NOMO-1 (cell line): Measurements from ENCODE around the gene OR56A5.
"Not testable (repeated sequence)": the region's sequence is repeated elsewhere in the genome, so short reads cannot be mapped to it uniquely, and the experiment has no call there.

Source experiments
- DNase-seq, 2 experiments: peaks; one replicate each; lab custom pipeline; 2025; ENCODE audit not compliant: unreplicated experiment in 2 of 2; lab: John Stamatoyannopoulos, UW

OR56A5 gene, protein sequence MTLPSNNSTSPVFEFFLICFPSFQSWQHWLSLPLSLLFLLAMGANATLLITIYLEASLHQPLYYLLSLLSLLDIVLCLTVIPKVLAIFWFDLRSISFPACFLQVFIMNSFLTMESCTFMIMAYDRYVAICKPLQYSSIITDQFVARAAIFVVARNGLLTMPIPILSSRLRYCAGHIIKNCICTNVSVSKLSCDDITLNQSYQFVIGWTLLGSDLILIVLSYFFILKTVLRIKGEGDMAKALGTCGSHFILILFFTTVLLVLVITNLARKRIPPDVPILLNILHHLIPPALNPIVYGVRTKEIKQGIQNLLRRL

DNA sequence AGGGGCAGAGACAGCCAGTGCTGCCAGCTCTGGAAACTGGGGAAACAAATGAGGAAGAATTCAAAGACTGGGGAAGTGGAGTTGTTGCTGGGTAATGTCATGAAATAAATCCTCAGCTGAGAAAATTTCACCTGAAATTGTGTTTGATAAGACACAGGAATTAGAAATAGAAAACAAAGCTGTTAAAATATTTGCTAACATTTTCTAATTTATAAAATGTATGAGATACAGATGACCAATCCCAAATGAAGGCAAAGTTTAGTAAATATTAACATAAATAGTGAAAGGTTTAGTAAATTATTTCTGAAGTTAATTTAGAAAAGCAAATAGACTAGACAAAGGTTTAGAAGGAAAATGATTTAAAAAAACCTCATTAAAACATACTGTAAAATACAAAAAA is at the start of gene OR56A5:
TSS of gene OR56A5 (minus strand) at position 101 of the 400 bp plus-strand sequence. CDS start at position 101, 0 bp downstream.
- DNase-seq, result no peak

DNA sequence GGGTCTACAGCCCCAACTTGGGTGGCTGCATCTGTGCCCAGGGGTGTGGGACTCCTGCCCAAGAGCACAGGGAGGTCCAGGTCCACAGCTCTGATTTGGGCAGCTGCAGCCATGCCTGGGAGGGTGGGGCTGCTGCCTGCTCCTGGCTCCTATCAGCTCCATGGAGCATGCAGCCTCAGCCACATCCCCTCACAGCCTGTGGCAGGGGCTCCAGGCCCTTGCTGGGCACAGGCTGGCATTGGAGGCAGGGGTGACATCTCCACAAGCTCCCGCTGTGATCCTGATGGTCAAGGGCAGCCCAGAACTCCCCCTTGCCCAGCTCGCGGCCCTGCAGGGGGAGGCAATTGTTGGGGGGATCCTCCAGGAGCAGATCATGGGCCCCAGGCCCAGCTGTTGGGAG is 44.7 kb upstream of the OR56A5 start:
- no peak for DNase-seq

DNA sequence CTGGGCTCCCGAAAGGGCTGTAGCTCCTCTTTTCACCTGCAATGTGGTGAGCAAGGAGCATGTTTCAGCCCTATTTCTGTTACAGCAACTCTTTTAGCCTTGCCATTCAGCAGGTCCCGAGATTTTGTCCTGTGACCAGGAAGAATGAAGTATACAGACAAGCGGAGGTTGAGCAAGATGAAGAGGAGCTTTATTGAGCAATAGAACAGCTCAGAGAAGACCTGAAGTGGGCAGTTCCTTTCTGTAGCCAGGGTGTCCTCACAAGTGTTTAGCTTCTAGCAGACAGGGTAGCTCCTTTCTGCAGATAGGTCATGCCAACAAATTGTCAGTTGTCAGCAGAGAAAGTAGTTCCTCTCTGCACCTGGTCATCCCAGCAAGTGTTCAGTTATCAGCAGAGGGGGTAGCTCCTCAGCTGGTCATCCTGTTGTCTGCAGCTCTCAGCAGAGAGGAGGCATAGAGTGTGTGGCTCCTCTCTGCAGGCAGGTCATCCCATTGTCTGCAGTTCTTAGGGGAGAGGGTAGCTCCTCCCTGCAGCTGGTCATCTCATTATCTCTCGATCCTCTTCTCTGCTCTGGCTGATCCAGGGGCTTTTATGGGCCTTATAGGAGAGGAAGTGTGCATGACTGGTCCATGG is 43.9 kb upstream of the OR56A5 start:
- DNase-seq, result peak; percentile 6 to 51

DNA sequence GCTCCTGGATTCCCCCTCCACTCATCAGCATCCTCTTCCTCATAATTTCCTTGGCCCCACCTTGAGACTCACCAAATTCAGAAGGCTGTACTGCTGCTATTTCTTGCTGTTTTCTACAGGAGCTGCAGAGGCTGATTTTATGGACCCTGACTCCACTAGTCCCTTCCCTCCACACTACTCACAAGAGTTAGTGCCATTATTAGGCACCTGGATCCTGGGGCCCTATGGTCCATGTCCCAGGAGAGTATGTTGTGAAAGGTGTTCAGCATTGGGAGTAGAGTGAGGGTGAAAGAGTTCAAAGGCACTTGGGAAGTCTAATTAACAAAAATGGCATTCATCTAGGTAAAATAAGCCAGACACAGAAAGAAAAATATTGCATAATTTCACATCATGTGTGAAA is 38.6 kb upstream of the OR56A5 start, which contains the start of gene OR56A4:
TSS of gene OR56A4 (minus strand) at position 101 of the 400 bp plus-strand sequence. CDS start 3,954 bp downstream, outside the sequence.
- no peak for DNase-seq

DNA sequence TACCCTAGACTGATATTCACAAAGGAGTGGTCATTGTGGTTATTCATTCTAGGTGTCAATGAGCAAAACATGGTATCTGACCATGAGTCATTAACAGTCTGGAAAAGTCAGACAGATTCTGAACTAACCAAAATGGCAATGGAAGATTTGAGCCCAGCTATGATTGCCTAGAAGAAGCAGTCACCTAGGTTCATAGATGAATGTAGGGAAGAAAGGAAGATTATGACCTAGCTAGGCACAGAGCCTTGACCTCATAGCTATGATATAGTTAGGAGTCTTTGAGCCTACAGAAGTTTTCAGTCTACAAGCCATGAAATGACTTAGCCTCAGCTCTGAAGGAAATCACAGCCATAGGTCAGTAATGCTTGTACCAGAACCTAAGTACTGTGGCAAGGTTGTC is 38.1 kb upstream of the OR56A5 start:
- DNase-seq, result no peak

DNA sequence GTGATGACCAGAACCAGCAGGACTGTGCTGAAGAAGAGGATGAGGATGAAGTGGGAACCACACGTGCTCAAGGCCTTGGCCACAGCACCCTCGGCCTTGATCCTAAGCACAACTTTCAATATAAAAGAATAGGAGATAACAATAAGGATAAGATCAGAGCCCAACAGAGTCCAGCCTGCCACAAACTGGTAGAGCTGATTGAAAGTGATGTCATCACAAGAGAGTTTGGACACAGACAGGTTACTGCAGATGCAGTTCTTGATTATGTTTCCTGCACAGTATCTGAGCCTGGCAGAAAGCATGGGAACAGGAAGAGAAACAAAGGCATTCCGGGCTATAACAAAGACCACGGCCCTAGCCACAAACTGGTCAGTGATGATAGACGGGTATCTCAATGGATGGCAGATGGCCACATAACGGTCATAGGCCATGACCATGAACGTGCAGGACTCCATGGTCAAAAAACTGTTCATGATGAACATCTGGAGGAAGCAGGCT is 34.0 kb upstream of the OR56A5 start:
- DNase-seq, result no peak

DNA sequence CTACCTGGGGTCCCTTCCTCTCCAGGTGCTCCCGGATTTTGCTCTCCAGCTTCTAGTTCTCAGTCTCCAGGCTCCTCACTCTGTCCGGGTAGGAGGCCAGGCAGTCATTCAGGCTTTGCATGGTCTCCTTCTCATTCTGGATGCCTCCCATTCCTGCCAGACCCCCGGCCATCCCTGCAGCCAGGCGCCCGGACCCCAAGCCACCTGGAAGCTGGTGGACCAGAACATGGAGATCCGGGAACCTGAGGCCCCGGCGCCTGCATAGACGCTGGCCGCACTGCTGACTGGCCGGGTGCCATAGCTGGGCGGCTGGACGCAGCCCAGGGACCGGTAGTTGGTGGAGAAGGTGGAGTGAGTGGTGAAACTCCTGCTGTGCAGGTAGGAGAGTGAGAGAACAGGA is 26.5 kb upstream of the OR56A5 start:
- no peak for DNase-seq

DNA sequence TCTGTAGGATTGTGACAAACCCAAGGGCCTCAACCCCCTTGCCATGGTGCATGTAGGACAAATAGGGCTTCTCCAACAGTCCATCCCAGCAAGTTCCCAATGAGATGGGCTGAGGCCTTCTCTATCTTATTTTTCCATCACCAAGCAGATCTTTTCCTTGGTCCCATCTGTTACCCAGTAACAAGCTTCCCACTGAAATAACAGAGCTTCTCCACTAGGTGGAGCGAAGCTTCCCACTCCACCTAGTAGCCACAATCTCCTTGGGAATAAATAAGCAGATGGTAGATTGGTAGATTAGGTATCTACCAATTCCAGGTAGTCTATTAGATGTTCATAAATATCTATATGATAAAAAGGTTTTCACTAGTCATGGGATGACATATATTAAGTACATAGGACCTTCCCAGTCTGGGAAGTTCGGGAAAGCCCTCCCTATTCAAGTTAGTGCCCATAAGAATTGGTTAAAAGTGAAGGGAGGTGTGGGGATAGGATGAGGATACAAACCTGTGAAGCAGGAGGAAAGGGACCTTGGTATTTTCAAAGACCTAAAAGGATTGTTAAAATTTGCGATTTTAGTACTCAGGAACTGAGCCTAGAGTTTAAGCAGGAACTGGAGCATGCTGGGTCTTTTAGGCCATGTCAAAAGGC is 24.4 kb upstream of the OR56A5 start:
- no peak for DNase-seq

DNA sequence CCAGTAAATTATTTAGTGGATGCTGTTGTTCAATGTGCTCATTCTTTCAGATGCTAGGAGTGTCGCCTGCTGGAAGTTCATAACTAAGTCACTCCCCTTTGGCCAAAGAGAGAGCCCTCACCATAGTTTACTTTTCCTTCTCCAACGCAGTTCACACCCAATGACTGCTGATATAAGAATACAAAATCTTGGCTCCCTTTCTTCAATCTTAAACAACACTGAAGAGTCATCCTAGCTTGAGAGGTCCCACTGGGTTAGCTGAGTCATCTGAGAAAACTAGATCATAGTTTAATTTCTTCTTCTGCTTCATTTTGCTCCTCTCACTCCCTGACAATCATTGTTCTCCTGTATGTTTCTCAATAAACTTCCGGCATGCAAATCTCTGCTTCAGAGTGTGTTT is 23.9 kb upstream of the OR56A5 start:
- no peak for DNase-seq

DNA sequence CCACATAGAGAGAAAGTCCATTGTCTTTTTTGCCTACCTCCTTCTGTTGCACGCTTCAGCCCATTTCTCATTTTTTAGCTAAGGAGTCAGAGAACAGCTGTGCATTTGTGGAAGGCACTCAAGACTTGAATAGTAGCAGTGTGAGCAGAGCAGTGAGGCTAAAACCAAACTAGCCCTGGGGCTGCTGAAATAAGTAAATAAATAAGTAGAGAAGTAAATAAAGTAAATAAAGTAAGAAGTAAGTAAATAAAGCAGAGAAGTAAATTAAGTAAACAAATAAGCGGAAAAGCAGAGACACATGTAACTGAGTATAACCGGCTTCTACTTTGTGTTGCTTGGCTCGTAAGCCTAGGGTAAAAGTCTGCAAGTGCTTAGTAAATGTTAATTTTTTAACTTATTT is 20.9 kb upstream of the OR56A5 start:
- no peak for DNase-seq

DNA sequence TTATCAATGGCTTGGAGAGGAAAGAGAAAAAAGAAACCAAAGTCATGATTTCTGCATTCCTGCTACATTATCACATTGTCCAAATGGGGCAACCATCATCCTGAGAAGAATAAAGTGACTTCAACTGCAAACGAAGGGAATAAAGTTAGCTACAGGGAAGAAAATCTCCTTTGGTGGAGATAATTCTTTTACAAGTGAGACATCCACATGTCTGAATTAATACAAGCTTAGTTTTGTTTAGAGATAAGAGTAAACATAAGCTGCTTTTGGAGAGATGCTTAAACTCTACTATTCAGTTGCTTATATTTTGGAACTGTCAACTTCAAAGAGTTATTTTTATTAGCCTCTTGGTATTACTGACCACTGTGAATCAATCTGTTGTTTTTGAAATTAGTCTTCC is 18.6 kb upstream of the OR56A5 start, which contains the start of gene OR52L1:
TSS of gene OR52L1 (minus strand) at position 101 of the 400 bp plus-strand sequence. CDS start at position 46, 55 bp downstream.
- DNase-seq, result no peak

DNA sequence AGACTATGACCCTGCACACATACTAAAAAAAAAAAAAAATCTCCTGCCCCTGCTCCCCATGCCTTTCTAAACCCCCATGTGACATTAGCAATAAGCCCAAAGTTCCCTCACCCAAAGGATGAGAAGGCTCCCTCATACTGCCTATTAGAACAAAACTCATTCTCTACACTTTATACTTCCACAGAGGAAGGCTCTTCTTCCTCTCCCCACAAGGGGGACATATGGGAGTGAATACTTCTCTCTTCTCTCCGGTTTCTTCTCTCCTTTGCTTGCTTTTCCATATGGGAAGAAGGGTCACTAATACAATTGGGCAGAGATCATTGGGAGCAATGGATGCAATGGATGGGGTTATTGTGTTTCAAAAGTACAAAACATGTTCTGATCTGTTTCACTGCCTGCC is 15.1 kb upstream of the OR56A5 start:
- DNase-seq, result no peak

DNA sequence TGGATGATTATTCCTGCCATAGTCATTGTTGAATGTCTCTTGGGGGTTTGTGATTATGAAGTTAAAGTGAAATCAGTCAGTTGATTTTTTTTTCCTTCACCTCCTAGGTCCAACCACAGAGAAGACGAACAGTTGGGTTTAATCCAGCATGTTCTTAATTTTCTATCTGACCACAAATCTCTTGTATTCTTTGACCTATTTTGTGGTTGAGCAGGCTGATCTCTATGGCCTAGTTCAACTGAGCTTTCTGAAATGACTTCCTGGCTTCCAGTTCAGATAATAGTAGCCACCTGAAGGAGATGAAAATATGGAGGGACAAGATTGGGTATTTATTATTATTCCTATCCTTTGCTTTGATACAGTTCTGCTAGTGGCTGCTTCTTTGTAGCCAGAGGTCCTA is 5.2 kb upstream of the OR56A5 start:
- DNase-seq, result no peak

DNA sequence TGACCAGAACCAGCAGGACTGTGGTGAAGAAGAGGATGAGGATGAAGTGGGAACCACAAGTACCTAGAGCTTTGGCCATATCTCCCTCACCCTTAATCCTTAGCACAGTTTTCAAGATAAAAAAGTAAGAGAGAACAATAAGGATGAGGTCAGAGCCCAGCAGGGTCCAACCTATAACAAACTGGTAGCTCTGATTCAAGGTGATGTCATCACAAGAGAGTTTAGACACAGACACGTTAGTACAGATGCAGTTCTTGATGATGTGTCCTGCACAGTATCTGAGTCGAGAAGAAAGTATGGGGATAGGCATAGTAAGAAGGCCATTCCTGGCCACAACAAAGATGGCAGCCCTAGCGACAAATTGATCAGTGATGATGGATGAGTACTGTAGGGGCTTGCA is 586 bp downstream of the OR56A5 start:
- DNase-seq, result no peak

DNA sequence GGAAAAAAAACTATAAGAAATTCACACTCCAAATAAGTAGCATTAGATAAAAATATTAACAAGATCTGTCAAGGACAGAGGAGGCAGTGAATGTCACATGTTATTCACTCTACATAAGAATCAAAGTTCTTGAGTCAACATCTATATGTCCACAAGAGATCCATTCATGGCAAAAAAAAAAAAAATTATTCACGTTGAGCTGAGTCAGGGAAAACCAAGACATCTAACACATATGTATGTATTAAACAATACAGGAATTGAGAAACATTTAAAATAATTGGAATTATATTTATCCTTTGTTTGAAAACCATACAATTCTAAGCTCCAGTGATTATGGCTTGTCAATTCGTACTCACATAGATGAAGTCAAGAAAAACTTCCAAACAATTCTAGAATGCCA is 1.3 kb downstream of the OR56A5 start:
- no peak for DNase-seq

DNA sequence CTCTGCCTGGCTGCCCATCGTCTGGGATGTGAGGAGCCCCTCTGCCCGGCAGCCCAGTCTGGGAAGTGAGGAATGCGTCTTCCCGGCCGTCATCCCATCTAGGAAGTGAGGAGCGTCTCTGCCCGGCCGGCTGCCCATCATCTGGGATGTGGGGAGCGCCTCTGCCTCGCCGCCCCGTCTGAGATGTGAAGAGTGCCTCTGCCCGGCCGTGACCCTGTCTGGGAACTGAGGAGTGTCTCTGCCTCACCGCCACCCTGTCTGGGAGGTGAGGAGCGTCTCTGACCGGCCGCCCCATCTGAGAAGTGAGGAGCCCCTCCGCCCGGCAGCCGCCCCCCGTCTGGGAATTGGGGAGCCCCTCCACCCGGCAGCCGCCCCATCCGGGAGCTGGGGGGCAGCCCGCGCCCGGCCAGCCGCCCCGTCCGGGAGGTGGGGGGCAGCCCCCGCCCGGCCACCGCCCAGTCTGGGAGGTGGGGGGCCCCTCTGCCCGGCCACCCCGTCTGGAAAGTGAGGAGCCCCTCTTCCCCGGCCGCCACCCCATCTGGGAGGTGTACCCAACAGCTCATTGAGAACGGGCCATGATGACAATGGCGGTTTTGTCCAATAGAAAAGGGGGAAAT is 7.5 kb downstream of the OR56A5 start:
- DNase-seq, result not testable (repeated sequence)

DNA sequence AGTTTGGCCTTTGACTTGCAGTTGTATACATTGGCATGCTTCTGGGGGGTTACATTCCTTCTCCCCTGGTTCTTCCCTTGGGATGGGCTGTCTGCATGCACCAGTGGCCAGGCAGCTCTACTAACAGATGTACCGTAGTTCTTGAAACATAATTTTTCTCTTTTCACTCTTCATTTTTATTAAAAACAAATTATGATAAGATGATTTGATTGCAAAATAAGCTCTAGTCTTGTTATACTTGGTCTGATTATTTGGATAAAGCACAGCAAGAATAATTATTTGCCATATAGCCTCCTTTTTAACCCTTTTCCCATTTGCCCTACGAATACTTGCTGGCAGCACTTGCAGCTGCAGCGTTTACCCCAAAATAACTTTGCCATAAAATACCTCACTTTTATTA is 12.7 kb downstream of the OR56A5 start:
- no peak for DNase-seq

DNA sequence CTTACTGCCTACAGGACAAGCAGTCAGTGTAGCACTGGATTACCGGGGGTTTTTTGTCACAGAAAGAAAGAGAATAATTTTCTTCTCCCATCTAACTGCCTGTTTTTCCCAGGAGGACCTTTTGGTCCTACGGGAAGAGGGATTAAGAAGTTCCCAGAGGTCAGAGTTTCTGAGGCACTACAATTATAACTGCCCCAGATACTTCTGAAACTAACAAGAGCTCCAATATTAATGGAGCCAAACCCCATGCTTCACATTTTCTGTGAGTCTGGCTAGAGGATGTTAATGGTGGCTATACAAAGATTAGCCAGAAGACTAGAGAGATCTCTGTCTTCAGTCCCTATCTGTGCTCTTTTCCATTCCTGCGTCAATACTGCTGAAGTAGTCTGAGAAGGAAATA is 26.3 kb downstream of the OR56A5 start, which contains the start of gene OR56A3:
TSS of gene OR56A3 (plus strand) at position 301 of the 400 bp plus-strand sequence. CDS start 5,096 bp downstream, outside the sequence.
- DNase-seq, result no peak

DNA sequence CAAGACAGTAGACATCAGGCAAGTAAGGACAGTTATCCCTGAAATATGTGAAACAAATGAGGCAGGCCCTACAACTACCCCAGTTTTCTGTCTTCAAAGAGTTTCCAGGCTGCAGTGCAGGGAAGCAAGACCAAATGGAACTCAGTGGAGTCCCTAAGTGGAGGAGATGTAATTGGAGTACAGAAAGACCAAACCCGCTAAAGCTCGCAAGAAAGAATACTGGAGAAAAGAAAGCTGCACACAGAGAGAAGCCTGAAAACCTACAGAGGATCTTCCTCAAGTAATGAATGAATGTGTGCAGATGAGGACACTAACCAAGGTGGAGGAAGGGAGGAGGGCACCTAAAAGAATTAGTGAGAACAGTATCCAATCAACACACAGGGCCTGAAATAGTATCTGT is 27.5 kb downstream of the OR56A5 start:
- no peak for DNase-seq

DNA sequence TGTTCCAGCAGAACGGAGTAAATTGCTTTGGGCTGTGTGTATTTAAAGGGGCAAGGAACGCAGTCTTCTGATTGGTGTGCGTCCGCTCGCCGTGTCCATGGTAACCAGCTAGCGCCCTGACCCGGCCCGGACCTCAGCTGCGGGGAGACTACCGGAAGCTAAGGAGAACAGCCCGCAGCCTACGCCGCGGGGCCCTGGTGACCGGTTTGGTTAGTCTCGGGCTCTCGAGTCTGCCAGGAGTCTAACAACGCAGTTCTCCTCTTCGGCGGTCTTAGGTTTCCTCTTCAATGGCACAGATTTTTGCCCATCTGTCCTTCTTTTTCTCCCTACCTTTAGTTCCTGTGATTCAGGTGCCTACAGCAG is 29.7 kb downstream of the OR56A5 start:
- DNase-seq, result no peak
